HepG2 (cell line): Measurements from ENCODE around the gene RBM12. TPM values are rescaled to one million over a fixed set of nuclear protein-coding genes. Genes with fewer than 3 reads are reported as not detected.
A peak's percentile ranks its signal among the peaks of the same experiment; 100 is the strongest.

Experiments used
- ATAC-seq: fragments of 200-7000 bp; cut with Tn5 transposase; 3 replicates; pipeline ENCODE4 v1.9.1; 2020; ENCODE audit warnings: mild to moderate bottlenecking, moderate library complexity
- BruUV-seq: library from RNA; stranded (reverse); fragments of 400-500 nt; replicated peaks from 2 replicates; lab custom pipeline; 2021; lab: Mats Ljungman, UMichigan
- CTCF ChIA-PET: fragments of 300-600 bp; formaldehyde crosslinking; extraction: SDS; loops from one replicate; lab custom pipeline; 2021; ENCODE audit warnings: low total read pairs, inconsistent platforms, low intra/inter-chr PET ratio; lab: Yijun Ruan, JAX
- POLR2A ChIA-PET: fragments of 350-600 bp; sonication (Branson Sonifier 250); formaldehyde crosslinking; loops from one replicate; lab custom pipeline; 2020; ENCODE audit warnings: antibody characterized with exemption, inconsistent platforms; lab: Yijun Ruan, JAX
- DNase-seq: peaks from one replicate; pipeline ENCODE4 v3.0.0-alpha.2; 2015; ENCODE audit warnings: low spot score
- FAIRE-seq: peaks from 3 replicates; lab custom pipeline; 2011; peaks lifted over from hg19 to GRCh38; lab: Jason Lieb, UNC
- H2AFZ ChIP-seq: one replicate; pipeline ENCODE4 v1.6.1; 2011; ENCODE audit warnings: low read length, inconsistent platforms
- H3K27ac ChIP-seq: fragments of 300-600 bp; 3 replicates; pipeline ENCODE4 v1.8.0; 2011; ENCODE audit warnings: mixed run types, mild to moderate bottlenecking, mixed read lengths, low read length, inconsistent platforms; ENCODE audit not compliant: insufficient read depth; ENCODE audit errors: extremely low read length
- H3K27me3 ChIP-seq, 2 experiments: fragments of 200-600 bp in 1 of 2; 2 replicates in 1 of 2; 3 replicates in 1 of 2; pipeline versions ENCODE4 v1.6.0 to v1.8.0; 2011; ENCODE audit warnings: low read length in 2 of 2, mild to moderate bottlenecking in 2 of 2, moderate library complexity in 2 of 2, inconsistent platforms in 1 of 2; ENCODE audit not compliant: insufficient read depth in 2 of 2, control insufficient read depth in 1 of 2
- H3K36me3 ChIP-seq, 2 experiments: fragments of 200-600 bp in 1 of 2; replicated peaks in 1 of 2; 2 replicates in 1 of 2; 3 replicates in 1 of 2; pipeline versions ENCODE4 v1.5.1 to v1.8.0; 2011; ENCODE audit warnings: low read length in 2 of 2, inconsistent platforms in 1 of 2; ENCODE audit not compliant: insufficient read depth in 2 of 2, control insufficient read depth in 1 of 2
- H3K4me1 ChIP-seq: 2 replicates; pipeline ENCODE4 v1.5.1; 2012; ENCODE audit warnings: low read length, inconsistent platforms; ENCODE audit not compliant: insufficient read depth
- H3K4me2 ChIP-seq: 2 replicates; pipeline ENCODE4 v1.6.0; 2011; ENCODE audit warnings: low read depth, low read length, inconsistent platforms
- H3K4me3 ChIP-seq, 3 experiments: fragments of 200-600 bp in 1 of 3; sonication (generic), shearing (Covaris generic) in 1 of 3; replicated peaks in 1 of 3; 2 replicates each; pipeline ENCODE4 v1.5.1; 2011 to 2016; ENCODE audit warnings: low read length in 3 of 3, inconsistent platforms in 2 of 3, low read depth in 2 of 3, mild to moderate bottlenecking in 2 of 3, control low read depth in 1 of 3, mixed read lengths in 1 of 3; ENCODE audit not compliant: insufficient read depth in 1 of 3
- H3K79me2 ChIP-seq: one replicate; pipeline ENCODE4 v1.6.1; 2011; ENCODE audit warnings: low read length, inconsistent platforms; ENCODE audit not compliant: insufficient read depth
- H3K9ac ChIP-seq: 2 replicates; pipeline ENCODE4 v1.6.0; 2011; ENCODE audit warnings: mild to moderate bottlenecking, low read depth, low read length, inconsistent platforms; ENCODE audit not compliant: insufficient read depth
- H3K9me3 ChIP-seq: 2 replicates; pipeline ENCODE4 v1.5.1; 2012; ENCODE audit warnings: mild to moderate bottlenecking, low read length
- H4K20me1 ChIP-seq: 2 replicates; pipeline ENCODE4 v1.6.0; 2011; ENCODE audit warnings: inconsistent platforms, mild to moderate bottlenecking, low read length, moderate library complexity; ENCODE audit not compliant: insufficient read depth
- HNRNPL ChIP-seq: fragments of 200-400 bp; formaldehyde crosslinking; IDR thresholded peaks from 2 replicates; pipeline ENCODE4 v1.6.1; 2017; ENCODE audit warnings: mild to moderate bottlenecking, low read depth, low read length
- TEAD2 ChIP-seq: sonication (generic); formaldehyde crosslinking; IDR thresholded peaks from 2 replicates; pipeline ENCODE4 v1.9.0; 2021; ENCODE audit warnings: missing genetic modification reagents
- ZBTB21 ChIP-seq: sonication (generic); formaldehyde crosslinking; IDR thresholded peaks from 2 replicates; pipeline ENCODE4 v1.4.0; 2020; ENCODE audit warnings: missing genetic modification reagents
- WGBS: methylation state at CpG from one replicate; pipeline ENCODE4 v1.1.6; 2017; ENCODE audit warnings: low lambda C conversion rate; 5-methylcytosine and 5-hydroxymethylcytosine counted together
- in situ Hi-C: cut with HindIII; loops from 2 replicates; pipeline ENCODE4 v1.10.0; 2017; ENCODE audit warnings: low pct_unique_long_range_greater_than_20kb; ENCODE audit not compliant: extremely low pct_ligation_motif_present
- intact Hi-C: fragments of 100-400 bp; cut with micrococcal nuclease; formaldehyde crosslinking; loops from one replicate; pipeline ENCODE4 v1.10.0; 2022; ENCODE audit not compliant: unreplicated experiment
- polyA plus RNA-seq, 8 experiments: library from polyadenylated mRNA; depleted of rRNA in 3 of 8; stranded (reverse) in 7 of 8; unstranded in 1 of 8; fragments of >200 nt; fragmentation: Illumina TruSeq in 4 of 8; extraction: Trizol in 4 of 8; gene quantifications; 2 replicates each; pipeline versions ENCODE4 v1.2.1 to v1.2.3, GENCODE V29; 2011 to 2016; ENCODE audit warnings: low read depth in 4 of 8, missing spikeins in 1 of 8, mixed read lengths in 1 of 8; ENCODE audit not compliant: insufficient read depth in 1 of 8
- total RNA-seq, 5 experiments: library from RNA; depleted of rRNA; stranded (reverse); fragments of >200 nt; fragmentation: Illumina TruSeq; extraction: Trizol; gene quantifications; 2 replicates each; pipeline ENCODE4 v1.2.3, GENCODE V29; 2016; ENCODE audit warnings: low read depth in 1 of 5
- TF ChIP-seq, protein P1 (sequence below): sonication (generic); formaldehyde crosslinking; IDR thresholded peaks from 2 replicates; pipeline ENCODE4 v1.9.0; 2022; ENCODE audit warnings: low read depth, missing genetic modification reagents
- TF ChIP-seq, protein P2 (sequence below): sonication (generic); formaldehyde crosslinking; IDR thresholded peaks from 2 replicates; pipeline ENCODE4 v1.5.1; 2020; ENCODE audit warnings: mild to moderate bottlenecking, missing genetic modification reagents, moderate library complexity
- TF ChIP-seq, protein P3 (sequence below): sonication (generic); formaldehyde crosslinking; IDR thresholded peaks from 2 replicates; pipeline ENCODE4 v1.4.0; 2020; ENCODE audit warnings: missing genetic modification reagents
- TF ChIP-seq, protein P4 (sequence below): sonication (generic); formaldehyde crosslinking; IDR thresholded peaks from 2 replicates; pipeline ENCODE4 v1.5.0; 2020; ENCODE audit warnings: missing genetic modification reagents, mild to moderate bottlenecking, borderline replicate concordance
- TF ChIP-seq, protein P5 (sequence below): sonication (generic); formaldehyde crosslinking; IDR thresholded peaks from 2 replicates; pipeline ENCODE4 v1.8.0; 2023; ENCODE audit warnings: mild to moderate bottlenecking, missing genetic modification reagents

The RBM12 gene
- total and polyA plus RNA-seq, 2 of the 13 experiments (the other 11 are each of a cell fraction or from before 2014, with no cell fraction given) = 97.9 to 104 TPM

DNA sequence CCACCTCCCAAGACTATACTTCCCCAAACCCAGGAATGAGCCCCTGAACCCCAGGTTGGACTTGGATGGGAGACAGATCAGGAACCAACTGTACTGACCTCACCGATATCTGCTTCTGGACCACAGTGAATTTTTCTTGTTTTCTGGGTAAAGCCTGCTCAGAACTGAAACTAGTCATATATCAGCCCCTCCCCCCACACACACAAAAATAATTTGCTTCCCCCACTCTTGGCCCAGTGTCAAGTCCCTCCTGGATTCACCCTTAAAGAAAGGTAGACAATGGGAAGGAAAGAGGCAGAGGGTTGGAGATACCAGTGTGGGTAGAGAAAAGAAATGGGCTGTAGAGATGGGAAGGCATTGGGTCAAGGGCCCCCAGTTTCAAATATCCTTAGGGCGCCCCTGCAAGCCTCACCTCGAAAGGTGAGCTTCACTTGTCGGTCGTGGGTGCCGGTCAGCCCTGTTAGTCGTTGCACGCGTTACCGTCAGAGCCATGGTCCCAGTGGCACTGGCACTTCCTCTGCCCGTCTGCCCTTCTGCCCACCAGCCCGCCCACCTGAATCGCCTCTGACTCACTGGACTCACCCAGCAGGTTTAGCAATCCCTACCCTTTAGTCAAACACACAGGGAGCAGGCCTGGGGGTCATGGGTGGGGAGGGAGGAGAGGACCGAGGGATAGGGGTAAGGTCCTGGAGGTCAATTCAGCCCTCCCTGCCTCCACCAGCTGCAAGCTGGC lies 57.5 kb downstream of the RBM12 start (continued):
- TF ChIP-seq, protein P1, sequence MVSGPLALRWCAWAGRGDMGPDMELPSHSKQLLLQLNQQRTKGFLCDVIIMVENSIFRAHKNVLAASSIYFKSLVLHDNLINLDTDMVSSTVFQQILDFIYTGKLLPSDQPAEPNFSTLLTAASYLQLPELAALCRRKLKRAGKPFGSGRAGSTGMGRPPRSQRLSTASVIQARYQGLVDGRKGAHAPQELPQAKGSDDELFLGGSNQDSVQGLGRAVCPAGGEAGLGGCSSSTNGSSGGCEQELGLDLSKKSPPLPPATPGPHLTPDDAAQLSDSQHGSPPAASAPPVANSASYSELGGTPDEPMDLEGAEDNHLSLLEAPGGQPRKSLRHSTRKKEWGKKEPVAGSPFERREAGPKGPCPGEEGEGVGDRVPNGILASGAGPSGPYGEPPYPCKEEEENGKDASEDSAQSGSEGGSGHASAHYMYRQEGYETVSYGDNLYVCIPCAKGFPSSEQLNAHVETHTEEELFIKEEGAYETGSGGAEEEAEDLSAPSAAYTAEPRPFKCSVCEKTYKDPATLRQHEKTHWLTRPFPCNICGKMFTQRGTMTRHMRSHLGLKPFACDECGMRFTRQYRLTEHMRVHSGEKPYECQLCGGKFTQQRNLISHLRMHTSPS (CRISPR knock-in tag) = peak; percentile 87
- TF ChIP-seq, protein P2, sequence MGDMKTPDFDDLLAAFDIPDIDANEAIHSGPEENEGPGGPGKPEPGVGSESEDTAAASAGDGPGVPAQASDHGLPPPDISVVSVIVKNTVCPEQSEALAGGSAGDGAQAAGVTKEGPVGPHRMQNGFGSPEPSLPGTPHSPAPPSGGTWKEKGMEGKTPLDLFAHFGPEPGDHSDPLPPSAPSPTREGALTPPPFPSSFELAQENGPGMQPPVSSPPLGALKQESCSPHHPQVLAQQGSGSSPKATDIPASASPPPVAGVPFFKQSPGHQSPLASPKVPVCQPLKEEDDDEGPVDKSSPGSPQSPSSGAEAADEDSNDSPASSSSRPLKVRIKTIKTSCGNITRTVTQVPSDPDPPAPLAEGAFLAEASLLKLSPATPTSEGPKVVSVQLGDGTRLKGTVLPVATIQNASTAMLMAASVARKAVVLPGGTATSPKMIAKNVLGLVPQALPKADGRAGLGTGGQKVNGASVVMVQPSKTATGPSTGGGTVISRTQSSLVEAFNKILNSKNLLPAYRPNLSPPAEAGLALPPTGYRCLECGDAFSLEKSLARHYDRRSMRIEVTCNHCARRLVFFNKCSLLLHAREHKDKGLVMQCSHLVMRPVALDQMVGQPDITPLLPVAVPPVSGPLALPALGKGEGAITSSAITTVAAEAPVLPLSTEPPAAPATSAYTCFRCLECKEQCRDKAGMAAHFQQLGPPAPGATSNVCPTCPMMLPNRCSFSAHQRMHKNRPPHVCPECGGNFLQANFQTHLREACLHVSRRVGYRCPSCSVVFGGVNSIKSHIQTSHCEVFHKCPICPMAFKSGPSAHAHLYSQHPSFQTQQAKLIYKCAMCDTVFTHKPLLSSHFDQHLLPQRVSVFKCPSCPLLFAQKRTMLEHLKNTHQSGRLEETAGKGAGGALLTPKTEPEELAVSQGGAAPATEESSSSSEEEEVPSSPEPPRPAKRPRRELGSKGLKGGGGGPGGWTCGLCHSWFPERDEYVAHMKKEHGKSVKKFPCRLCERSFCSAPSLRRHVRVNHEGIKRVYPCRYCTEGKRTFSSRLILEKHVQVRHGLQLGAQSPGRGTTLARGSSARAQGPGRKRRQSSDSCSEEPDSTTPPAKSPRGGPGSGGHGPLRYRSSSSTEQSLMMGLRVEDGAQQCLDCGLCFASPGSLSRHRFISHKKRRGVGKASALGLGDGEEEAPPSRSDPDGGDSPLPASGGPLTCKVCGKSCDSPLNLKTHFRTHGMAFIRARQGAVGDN = peak; percentile 37; the same call in 1 of the 2 replicates
- TF ChIP-seq HNRNPL = peak; percentile 88

DNA sequence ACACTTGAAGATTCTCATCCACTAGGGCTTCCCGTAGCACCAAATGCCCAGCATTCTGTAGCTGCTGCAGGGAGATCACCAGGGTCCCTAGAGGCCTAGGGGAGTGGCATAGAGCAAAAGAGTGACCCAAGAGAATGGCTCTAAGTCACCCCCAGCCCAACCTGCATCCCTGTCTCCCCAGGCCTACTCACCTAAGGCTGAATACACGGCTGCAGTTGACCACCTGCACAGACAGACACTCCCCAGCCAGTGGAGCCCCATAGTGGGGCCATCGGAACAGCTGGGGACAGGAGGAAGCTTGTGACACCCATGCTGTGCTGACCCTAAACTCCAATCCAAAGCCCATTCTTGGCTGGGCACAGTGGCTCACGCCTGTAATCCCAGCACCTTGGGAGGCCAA lies 58.6 kb downstream of the RBM12 start:
- DNase-seq (no peak), ATAC-seq (no peak), FAIRE-seq (no peak)
- intact Hi-C loops = no loop called here
- Histone ChIP-seq H3K4me2 (no peak overlapping the region), H3K9ac (no peak overlapping the region), H2AFZ (no peak overlapping the region), H3K27me3 (peaks cover 0 to 10% of the 10 kb centered on the region in 2 experiments; a peak in 3 of 5 replicates), H3K9me3 (no peaks in the 10 kb centered on the region), H3K36me3 (no peaks in the 10 kb centered on the region), H4K20me1 (no peaks in the 10 kb centered on the region), H3K79me2 (no peaks in the 10 kb centered on the region), H3K4me3 (no peak overlapping the region), H3K4me1 (peaks cover 27% of the 10 kb centered on the region), H3K27ac (no peak overlapping the region)
- ChIA-PET POLR2A (interaction anchor here (3.7 kb wide), 1 partner anchor 10 kb away, joined by 17 read pairs; the partner anchor contains the start of gene SPAG4), CTCF (no interaction called here)
- in situ Hi-C loops = no loop called here
- BruUV-seq = no TSS peak
- WGBS = 38% methylated on average over 4 of the region's 4 CpGs
- TF ChIP-seq ZBTB21 (CRISPR knock-in tag) (no peak), TEAD2 (CRISPR knock-in tag) (no peak)
- TF ChIP-seq, protein P3, sequence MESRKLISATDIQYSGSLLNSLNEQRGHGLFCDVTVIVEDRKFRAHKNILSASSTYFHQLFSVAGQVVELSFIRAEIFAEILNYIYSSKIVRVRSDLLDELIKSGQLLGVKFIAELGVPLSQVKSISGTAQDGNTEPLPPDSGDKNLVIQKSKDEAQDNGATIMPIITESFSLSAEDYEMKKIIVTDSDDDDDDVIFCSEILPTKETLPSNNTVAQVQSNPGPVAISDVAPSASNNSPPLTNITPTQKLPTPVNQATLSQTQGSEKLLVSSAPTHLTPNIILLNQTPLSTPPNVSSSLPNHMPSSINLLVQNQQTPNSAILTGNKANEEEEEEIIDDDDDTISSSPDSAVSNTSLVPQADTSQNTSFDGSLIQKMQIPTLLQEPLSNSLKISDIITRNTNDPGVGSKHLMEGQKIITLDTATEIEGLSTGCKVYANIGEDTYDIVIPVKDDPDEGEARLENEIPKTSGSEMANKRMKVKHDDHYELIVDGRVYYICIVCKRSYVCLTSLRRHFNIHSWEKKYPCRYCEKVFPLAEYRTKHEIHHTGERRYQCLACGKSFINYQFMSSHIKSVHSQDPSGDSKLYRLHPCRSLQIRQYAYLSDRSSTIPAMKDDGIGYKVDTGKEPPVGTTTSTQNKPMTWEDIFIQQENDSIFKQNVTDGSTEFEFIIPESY (CRISPR knock-in tag) = no peak
- TF ChIP-seq, protein P4, sequence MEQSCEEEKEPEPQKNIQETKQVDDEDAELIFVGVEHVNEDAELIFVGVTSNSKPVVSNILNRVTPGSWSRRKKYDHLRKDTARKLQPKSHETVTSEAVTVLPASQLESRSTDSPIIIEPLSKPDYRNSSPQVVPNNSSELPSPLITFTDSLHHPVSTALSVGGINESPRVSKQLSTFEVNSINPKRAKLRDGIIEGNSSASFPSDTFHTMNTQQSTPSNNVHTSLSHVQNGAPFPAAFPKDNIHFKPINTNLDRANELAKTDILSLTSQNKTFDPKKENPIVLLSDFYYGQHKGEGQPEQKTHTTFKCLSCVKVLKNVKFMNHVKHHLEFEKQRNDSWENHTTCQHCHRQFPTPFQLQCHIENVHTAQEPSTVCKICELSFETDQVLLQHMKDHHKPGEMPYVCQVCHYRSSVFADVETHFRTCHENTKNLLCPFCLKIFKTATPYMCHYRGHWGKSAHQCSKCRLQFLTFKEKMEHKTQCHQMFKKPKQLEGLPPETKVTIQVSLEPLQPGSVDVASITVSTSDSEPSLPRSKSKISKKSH (CRISPR knock-in tag) = 0 out of 2 replicates have a peak, but pooled peaks have one; percentile 29
- TF ChIP-seq, protein P5, sequence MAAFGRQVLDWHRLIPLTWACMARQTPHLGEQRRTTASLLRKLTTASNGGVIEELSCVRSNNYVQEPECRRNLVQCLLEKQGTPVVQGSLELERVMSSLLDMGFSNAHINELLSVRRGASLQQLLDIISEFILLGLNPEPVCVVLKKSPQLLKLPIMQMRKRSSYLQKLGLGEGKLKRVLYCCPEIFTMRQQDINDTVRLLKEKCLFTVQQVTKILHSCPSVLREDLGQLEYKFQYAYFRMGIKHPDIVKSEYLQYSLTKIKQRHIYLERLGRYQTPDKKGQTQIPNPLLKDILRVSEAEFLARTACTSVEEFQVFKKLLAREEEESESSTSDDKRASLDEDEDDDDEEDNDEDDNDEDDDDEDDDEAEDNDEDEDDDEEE (CRISPR knock-in tag) = no peak
